AG10803 (cell line): ENCODE data around the gene PC.

ENCODE experiments used
- DNase-seq: peaks from one replicate; pipeline ENCODE4 v3.0.0; 2010; ENCODE audit warnings: low read depth
- H3K4me3 ChIP-seq: 2 replicates; pipeline ENCODE4 v1.5.1; 2011; ENCODE audit warnings: mild to moderate bottlenecking, low read length, control low read depth
- CTCF ChIP-seq: conservative IDR thresholded peaks from 2 replicates; pipeline ENCODE4 v1.5.1; 2011; ENCODE audit warnings: mild to moderate bottlenecking, low read length, control low read depth, inconsistent platforms

Gene PC

GRCh38 chr11:66976925-66977324 lies 18.7 kb upstream of the PC start:
- TF ChIP-seq CTCF = no peak
- no peak overlapping the region for H3K4me3 ChIP-seq
- DNase-seq = no peak

GRCh38 chr11:66976028-66976467 lies 17.9 kb upstream of the PC start:
- TF ChIP-seq CTCF = peak; percentile 77
- H3K4me3 ChIP-seq = no peak overlapping the region
- DNase-seq = no peak

GRCh38 chr11:66975405-66976027 lies 17.3 kb upstream of the PC start:
- DNase-seq = no peak
- H3K4me3 ChIP-seq = no peak overlapping the region
- TF ChIP-seq CTCF = no peak

- no peak for TF ChIP-seq CTCF
- H3K4me3 ChIP-seq = no peak within 1 kb of the TSS
- no peak for DNase-seq
Measured at GRCh38 chr11:66974724-66975404, 16.7 kb upstream of the PC start, which contains the start of gene C11orf86. TSS of gene C11orf86 (plus strand) at chr11:66975304. CDS start at chr11:66975363, 59 bp downstream.

- no peak for TF ChIP-seq CTCF
- DNase-seq = peak; percentile 52
Measured at GRCh38 chr11:66973956-66974580, 15.9 kb upstream of the PC start.

GRCh38 chr11:66971488-66971887 lies 13.3 kb upstream of the PC start:
- H3K4me3 ChIP-seq = no peak overlapping the region
- no peak for TF ChIP-seq CTCF
- no peak for DNase-seq

More at GRCh38 chr11:66973956-66974580, 15.9 kb upstream of the PC start:
- no peak overlapping the region for H3K4me3 ChIP-seq
